HG03045 (cell line): Measurements from ENCODE around the gene RNU6-9.
"Not testable (repeated sequence)": the region's sequence is repeated elsewhere in the genome, so short reads cannot be mapped to it uniquely, and the experiment has no call there.

Source experiments
- ATAC-seq: cut with Tn5 transposase; IDR thresholded peaks from one replicate; pipeline ENCODE4 v1.9.1; 2021; ENCODE audit warnings: mild to moderate bottlenecking, moderate library complexity; ENCODE audit not compliant: unreplicated experiment

The RNU6-9 gene

DNA sequence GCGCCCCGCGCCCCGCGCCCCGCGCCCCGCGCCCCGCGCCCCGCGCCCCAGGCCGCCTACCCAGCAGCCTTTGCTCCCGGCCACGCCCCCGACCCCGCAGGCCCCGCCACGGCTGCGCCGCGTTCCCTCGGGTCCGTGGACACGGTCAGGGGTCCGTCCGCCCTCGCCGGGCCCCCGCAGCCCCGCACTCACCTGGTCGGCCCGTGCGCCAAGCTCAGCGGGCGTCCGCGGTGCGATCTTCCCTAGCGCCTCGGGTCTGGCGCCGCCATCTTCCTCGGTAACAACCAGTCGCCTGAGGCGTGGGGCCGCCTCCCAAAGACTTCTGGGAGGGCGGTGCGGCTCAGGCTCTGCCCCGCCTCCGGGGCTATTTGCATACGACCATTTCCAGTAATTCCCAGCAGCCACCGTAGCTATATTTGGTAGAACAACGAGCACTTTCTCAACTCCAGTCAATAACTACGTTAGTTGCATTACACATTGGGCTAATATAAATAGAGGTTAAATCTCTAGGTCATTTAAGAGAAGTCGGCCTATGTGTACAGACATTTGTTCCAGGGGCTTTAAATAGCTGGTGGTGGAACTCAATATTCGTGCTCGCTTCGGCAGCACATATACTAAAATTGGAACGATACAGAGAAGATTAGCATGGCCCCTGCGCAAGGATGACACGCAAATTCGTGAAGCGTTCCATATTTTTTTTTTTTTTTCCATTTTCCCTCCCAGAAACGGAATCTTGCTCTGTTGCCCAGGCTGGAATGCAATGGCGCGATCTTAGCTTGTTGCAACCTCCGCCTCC, at the start of gene RNU6-9, which contains the start of gene MED16:
TSS of gene RNU6-9 (plus strand) at position 591 of the 796 bp plus-strand sequence.
TSS of gene MED16 (minus strand) at position 294 of the 796 bp plus-strand sequence. CDS start 2,056 bp downstream, outside the sequence.
- ATAC-seq: peak; percentile 76

DNA sequence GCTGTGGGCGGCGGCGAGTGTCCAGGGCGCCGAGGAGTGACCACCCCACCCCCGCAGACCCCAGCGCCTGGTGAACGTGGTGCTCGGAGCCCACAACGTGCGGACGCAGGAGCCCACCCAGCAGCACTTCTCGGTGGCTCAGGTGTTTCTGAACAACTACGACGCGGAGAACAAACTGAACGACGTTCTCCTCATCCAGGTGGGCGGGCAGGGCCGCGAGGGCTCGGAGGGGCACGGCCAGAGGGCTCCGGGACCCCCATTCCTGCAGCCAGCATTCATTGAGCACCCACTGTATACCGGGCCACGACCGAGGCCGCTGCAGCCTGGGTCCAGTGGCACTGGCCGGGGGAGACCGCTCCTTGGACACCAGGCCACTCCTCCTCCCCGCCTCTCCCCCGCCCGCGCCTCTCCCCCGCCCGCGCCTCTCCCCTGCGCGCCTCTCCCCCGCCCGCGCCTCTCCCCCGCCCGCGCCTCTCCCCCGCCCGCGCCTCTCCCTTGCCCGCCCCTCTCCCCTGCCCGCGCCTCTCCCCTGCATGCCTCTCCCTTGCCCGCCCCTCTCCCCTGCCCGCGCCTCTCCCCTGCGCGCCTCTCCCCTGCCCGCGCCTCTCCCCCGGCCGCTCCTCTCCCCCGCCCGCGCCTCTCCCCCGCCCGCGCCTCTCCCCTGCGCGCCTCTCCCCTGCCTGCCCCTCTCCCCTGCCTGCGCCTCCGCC, 49.3 kb upstream of the RNU6-9 start:
- no peak for ATAC-seq

DNA sequence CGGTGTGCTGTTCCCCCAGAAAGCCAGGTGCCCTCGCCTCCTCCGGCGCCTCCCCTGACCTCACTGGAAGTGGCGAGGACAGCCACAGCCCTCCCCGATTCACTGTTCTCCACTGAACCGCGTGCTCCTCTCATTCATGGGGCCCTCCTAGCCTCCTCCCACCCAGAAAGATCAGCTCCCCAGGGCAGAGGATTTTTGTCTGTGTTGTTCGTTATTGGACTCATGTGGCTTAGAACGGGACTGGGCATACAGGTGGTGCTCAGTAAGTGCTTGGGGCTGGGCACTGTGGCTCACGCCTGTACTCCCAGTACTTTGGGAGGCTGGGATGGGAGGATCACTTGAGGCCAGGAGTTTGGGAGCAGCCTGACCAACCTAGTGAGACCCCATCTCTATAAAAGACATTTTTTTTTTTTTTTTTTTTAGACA, 48.7 kb upstream of the RNU6-9 start:
- no peak for ATAC-seq

DNA sequence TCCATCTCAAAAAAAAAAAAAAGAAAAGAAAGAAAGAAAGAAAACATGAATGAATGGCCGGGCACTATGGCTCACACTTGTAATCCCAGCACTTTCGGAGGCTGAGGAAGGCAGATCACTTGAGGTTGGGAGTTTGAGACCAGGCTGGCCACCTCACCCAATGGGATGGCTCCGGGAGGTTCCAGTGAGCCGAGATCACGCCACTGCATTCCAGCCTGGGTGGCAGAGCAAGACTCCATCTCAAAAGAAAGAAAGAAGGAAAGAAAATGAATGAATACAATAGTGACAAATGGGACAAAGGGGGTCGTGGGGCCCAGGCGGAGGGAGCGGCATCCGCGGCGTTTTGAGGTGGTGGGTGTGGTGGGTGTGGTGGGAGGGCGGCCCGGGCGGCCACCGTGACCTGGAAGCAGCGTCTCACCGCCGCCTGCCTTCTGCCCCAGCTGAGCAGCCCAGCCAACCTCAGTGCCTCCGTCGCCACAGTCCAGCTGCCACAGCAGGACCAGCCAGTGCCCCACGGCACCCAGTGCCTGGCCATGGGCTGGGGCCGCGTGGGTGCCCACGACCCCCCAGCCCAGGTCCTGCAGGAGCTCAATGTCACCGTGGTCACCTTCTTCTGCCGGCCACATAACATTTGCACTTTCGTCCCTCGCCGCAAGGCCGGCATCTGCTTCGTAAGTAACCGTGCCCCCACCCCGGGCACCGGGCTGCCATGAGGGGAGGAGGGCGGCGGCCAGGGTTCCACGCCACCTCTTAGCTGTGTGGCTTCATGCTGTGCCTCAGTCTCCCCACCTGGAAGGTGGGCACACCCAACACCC, 47.4 kb upstream of the RNU6-9 start:
- no peak for ATAC-seq

DNA sequence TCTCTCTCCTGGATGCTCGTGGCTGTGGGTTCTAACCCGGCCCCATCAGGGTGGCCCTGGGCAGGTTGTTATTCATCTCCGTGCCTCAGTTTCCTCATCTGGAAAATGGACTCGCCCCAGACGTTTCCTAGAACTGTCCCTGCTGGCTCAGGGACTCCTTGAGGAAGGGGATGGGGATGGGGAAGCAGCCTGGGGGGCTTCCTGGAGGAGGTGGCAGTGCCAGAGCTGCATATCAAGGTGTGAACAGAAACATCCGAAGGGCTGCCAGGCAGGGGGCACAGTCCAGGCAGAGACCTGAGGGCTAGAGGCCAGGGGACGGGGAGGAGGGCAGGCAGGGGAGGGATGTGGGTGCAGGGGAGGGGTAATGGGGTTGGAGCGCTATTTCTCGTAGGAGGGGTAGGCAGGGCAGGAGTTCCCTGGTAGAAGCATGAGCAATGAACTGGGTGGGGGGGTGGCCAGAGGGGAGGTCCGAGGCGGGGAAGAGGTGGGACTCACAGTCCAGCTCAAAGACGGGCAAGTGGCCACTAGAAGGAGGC, 44.8 kb upstream of the RNU6-9 start:
- no peak for ATAC-seq

DNA sequence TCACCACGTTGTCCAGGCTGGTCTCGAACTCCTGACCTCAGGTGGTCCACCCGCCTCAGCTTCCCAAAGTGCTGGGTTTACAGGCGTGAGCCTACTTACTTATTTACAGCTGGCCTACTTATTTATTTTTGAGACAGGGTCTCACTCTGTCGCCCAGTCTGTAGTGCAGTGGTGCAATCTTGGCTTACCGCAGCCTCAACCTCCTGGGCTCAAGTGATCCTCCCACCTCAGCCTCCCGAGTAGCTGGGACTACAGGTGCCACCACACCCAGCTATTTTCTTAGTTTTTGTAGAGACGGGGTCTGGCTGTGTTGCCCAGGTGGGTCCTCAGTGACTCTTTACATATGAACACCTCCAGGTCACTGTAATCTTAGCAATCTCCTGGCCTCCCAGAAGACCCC, 44.1 kb upstream of the RNU6-9 start:
- ATAC-seq: not testable (repeated sequence)

DNA sequence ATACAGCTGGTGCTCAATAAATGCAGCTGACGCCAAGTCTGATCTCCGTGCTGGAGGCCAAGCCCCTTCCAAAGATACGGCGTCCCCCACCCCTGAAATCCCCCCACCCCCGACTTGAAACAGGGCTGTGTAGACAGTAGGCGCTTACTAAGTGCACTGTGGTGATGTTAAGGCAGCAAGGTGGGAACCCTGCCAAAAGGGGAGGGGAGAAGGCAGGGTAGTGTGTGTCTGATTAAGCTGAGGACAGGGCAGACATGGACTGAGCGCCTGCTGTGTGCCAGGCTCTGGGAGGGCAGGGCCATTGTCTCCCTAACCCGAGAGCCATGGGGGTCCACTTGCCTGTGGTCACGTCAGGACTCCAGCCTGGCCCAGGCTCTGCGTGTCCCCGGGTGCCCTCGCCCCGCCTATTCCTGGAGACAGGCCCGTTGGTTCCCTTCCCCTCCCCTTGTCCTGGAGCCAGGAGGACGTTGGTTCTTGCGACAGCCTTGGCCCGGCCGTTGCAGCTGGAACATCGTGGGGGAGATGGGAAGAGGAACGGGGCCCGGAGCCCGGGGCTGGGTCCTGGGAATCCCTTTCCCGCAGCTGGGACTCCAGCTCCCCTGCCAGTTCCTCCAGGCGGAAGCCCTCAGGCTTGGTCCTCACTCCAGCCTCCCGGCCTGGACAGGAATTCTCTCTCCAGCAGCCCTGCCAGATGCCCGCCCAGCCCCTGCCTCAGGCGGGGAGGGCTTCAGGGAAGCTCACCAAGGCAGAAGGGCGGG, 42.9 kb upstream of the RNU6-9 start:
- no peak for ATAC-seq

DNA sequence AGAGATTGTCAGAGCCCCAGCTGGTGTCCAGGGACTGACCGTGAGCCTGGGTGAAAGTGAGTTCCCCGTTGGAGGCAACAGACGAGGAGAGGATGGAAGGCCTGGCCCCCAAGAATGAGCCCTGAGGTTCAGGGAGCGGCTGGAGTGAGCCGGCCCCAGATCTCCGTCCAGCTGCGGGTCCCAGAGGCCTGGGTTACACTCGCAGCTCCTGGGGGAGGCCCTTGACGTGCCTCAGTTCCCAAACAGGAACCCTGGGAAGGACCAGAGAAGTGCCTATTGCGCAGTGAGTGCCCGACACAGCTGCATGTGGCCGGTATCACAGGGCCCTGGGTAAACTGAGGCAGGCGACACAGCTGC, 42.3 kb upstream of the RNU6-9 start:
- no peak for ATAC-seq

DNA sequence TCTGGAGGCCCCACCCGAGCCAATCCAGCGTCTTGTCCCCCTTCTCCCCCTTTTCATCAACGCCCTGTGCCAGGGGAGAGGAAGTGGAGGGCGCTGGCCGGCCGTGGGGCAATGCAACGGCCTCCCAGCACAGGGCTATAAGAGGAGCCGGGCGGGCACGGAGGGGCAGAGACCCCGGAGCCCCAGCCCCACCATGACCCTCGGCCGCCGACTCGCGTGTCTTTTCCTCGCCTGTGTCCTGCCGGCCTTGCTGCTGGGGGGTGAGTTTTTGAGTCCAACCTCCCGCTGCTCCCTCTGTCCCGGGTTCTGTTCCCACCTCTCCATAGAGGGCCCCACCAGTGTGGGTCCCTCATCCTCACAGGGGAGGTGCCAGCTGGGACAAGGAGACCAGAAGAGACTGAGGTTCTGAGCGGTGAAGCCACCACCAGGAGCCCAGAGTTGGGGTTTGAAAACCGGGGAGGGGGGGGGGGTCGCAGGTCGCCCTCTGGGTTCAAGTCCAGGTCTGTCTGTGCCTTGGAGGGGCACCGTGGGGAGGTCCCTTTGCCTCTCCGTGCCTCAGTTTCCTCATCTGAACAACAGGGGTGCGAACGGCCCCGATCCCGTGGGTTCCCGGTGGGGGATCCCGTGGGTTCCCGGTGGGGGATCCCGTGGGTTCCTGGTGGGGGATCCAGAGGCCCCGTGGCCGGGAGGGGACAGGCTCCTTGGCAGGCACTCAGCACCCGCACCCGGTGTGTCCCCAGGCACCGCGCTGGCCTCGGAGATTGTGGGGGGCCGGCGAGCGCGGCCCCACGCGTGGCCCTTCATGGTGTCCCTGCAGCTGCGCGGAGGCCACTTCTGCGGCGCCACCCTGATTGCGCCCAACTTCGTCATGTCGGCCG, 40.9 kb upstream of the RNU6-9 start, which contains the start of gene ELANE:
TSS of gene ELANE (plus strand) at position 168 of the 878 bp plus-strand sequence. CDS start at position 194, 26 bp downstream.
- ATAC-seq: no peak

DNA sequence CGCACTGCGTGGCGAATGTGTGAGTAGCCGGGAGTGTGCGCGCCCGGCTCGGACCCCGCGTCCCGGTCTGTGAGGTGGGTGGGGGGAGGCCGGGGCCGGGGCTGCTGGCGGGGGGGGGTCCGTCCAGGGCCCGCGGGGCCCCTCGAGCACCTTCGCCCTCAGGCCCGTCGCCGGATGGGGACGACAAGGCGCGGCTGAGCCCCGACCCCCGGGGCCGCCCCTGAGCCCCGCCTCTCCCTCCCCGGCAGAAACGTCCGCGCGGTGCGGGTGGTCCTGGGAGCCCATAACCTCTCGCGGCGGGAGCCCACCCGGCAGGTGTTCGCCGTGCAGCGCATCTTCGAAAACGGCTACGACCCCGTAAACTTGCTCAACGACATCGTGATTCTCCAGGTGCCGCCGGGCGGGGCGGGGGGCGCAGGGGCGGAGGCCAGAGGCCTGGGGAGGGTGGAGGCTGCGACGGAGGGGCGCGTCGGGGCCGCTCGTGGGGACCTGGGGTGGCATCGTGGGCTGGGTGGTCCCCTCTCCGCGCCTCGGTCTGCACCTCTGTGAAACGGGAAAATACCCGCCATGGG, 40.2 kb upstream of the RNU6-9 start:
- no peak for ATAC-seq

DNA sequence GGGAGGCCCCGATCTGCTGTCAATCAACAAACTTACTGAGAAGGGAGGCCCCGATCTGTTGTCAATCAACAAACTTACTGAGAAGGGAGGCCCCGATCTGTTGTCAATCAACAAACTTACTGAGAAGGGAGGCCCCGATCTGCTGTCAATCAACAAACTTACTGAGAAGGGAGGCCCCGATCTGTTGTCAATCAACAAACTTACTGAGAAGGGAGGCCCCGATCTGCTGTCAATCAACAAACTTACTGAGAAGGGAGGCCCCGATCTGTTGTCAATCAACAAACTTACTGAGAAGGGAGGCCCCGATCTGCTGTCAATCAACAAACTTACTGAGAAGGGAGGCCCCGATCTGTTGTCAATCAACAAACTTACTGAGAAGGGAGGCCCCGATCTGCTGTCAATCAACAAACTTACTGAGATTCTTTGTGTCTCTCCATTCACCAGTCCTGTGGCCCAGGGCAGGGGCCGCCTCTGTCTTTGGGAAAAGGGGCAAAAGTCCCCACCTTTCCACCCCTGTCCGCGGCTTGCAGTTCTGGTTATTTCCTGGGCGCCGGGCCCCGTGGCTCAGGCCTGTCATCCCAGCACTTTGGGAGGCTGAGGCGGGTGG, 39.6 kb upstream of the RNU6-9 start:
- ATAC-seq: not testable (repeated sequence)

DNA sequence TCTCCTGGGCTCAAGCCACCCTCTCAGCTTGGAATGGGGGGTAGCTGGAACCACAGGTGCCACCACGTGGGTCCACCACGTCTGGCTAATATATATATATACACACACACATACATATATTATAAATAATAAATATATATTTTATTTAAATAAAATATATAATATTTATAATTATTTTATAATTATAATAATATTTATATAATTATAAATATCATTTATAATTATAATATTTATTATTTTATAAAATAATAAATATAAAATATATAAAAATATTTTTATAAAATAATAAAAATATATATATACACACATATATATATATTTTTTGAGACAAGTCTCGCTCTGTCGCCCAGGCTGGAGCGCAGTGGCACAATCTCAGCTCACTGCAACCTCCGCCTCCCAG, 38.7 kb upstream of the RNU6-9 start:
- ATAC-seq: no peak

DNA sequence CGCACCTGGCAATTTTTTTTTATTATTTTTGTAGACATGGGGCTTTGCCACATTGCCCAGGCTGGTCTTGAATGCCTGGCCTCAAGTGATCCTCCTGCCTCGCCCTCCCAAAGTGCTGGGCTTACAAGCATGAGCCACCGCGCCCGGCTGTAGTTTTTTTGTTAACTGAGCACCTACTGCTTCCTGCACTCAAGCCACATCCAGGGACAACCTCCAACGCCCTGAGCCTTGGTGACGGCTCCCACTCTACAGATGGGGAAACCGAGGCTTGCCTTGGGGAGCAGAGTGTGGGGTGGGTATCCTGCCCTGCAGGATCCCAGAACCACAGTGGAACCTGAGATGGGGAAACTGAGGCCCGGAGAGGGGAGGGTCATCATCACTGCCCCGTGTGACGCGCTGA, 38.1 kb upstream of the RNU6-9 start:
- no peak for ATAC-seq

DNA sequence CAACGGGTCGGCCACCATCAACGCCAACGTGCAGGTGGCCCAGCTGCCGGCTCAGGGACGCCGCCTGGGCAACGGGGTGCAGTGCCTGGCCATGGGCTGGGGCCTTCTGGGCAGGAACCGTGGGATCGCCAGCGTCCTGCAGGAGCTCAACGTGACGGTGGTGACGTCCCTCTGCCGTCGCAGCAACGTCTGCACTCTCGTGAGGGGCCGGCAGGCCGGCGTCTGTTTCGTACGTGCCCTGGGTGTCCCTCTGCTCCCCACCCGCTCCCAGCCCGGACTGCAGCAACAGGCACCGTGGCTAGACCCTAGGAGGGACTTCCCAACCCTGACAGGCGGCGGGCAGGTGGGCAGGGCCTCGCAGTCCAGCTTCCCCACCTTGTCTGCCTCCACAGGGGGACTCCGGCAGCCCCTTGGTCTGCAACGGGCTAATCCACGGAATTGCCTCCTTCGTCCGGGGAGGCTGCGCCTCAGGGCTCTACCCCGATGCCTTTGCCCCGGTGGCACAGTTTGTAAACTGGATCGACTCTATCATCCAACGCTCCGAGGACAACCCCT, 37.6 kb upstream of the RNU6-9 start:
- ATAC-seq: no peak

DNA sequence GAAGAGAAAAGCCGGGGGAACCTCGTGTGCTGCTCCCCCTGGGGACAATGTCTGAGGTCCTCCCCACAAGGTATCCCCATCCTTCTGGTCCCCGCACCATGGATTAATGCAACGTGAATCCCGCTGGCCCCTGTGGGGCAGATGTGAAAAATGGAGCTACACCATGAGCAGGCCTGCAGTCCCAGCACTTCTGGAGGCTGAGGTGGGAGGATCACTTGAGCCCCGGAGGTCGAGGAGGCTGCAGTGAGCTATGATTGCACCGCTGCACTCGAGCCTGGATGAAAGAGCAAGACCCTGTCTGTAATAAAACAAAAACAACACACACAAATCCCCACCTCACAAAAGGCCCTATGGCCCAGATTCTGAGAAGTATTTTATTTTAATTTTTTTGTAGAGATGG, 35.0 kb upstream of the RNU6-9 start:
- ATAC-seq: no peak

DNA sequence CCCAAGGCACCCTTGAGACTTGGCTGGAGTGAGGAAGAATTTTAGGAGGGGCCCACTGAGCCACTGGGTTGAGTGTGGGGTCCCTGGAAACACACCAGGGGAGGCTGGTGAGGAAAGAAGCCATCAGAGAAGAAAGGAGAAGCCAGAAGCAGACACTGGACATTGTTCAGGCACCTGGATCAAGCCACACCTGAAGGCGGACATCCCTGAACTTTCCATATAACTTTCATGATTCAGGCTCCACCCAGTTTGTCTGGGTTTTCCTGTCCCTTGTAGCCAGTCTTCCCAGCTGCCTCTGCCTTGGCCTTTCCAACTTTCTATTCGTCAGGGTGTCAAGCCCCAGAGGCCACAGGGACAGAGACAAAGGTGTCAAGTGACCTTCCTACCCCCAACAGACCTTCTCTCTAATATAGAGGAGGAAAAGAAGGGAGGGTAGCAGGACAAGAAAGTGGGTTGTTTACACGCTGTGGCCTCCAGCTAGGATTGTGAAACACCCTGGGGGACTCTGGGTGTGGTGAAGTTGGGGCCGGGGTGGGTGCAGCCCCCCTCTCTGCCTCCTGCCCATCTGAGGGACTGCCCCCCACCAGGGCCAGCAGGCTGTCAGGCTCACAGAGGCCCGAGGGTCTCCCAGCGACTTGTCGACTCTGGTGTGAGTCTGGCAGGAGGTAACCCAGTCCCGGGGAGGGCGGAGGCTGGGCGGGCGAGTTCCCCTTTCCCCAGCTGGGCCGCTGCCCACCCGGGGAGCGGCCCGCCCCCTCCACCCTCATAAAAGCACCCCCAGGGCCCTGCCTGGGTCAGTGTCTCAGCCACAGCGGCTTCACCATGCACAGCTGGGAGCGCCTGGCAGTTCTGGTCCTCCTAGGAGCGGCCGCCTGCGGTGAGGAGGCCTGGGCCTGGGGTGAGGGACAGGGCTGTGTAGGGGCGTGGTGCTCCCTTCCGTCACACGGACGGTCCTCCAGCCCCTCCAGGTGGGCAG, 34.1 kb upstream of the RNU6-9 start, which contains the start of gene CFD:
TSS of gene CFD (plus strand) at position 797 of the 976 bp plus-strand sequence. CDS start at position 823, 26 bp downstream.
- ATAC-seq: no peak
